HG02610 (cell line): ENCODE data around the gene TPST1.
"Not testable (repeated sequence)": the region's sequence is repeated elsewhere in the genome, so short reads cannot be mapped to it uniquely, and the experiment has no call there.

Experiments used
- ATAC-seq: cut with Tn5 transposase; IDR thresholded peaks from one replicate; pipeline ENCODE4 v1.9.1; 2021; ENCODE audit warnings: mild to moderate bottlenecking, moderate library complexity; ENCODE audit not compliant: unreplicated experiment

Gene TPST1

DNA sequence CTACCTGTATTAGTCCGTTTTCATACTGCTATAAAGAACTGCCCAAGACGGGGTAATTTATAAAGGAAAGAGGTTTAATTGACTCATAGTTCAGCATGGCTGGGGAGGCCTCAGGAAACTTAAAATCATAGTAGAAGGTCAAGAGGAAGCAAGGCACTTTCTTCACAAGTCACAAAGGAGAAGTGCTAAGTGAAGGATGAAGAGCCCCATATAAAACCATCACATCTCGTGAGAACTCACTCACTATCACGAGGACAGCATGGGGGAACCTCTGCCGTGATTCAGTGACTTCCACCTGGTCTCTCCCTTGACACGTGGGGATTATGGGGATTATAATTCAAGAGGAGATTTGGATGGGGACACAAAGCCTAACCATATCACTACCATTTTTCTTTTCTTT lies 119.9 kb downstream of the TPST1 start:
- not testable (repeated sequence) for ATAC-seq

DNA sequence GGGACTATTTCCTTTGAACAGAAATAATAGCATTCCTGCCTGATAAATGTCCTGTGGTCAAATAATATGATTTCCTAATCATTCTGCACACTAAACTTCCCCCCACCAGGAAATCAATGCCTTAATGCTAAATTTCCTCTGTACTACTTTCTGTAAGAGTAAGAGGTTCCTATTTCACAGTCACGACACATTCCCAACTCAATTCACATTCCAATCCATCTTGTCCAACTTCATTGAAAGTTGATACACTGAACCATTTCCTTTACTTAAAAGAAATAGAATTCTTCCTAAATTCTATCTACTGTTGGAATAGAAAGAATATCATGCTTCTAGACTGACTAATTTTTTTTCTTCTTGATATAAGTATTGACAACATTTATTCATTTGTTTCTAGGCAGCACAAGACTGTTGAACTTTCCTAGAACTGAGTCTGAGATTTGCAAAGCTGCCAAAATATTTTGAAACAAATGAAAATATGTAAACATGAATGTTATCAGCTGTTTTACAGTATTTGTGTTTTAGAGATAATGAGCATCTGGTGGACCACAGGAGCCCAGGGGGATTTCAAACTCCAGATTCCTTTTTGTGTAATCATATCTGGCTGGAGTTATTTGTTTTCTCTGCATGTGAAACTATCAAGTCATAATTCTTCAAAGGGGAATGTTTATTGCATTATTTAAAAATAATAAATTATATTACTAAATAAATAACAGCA lies 121.5 kb downstream of the TPST1 start:
- ATAC-seq = no peak

DNA sequence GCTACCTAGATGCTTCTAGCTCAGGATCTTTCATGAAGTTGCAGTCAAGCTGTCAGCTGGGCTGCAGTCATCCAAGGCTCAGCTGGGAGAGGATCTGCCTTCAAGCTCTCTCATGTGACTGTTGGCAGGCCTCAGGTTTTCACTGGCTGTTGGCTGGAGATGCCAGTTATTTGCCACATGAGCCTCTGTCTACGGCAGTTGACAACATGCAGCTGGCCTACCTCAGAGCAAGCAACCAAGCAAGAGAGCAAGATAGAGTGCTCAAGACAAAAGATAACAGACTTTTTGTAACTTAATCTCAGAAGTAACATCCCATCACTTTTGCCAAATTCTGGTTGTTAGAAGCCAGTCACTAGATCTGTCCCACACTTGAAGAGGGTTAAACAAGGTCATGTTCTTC lies 125.8 kb downstream of the TPST1 start:
- ATAC-seq = no peak

DNA sequence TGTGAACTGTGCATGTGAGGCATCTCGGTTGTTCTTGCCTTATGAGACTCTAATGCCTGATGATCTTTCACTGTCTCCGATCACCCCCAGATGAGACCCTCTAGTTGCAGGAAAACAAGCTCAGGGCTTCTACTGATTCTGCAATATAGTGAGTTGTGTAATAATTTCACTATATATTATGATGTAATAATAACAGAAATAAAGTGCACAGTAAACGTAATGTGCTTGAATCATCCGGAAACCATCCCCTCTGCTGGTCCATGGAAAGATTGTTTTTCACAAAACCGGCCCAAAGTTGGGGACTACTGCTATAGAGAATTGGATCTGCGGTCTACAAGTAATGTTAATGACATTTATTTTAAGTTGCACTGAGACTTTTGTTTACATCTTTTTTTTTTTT lies 126.7 kb downstream of the TPST1 start:
- no peak for ATAC-seq

DNA sequence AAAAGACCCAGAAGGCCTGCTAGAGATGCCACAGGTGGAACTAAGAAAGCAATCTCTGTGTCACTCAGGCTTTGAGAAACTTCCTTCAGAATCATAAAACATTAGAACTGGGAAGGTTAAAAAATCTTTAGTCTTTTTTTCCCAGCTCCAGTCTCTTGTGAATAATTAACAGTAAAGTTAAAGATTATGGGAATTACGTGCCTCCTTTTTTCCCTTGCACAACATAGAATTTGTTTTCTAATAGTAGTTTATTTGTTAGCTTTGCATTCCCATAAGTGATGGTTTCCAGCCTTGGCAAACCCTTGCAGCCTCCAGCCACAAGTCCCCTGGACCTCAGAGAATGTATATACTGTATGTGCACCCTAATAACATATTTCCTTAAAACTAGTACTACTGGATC lies 128.3 kb downstream of the TPST1 start:
- no peak for ATAC-seq

DNA sequence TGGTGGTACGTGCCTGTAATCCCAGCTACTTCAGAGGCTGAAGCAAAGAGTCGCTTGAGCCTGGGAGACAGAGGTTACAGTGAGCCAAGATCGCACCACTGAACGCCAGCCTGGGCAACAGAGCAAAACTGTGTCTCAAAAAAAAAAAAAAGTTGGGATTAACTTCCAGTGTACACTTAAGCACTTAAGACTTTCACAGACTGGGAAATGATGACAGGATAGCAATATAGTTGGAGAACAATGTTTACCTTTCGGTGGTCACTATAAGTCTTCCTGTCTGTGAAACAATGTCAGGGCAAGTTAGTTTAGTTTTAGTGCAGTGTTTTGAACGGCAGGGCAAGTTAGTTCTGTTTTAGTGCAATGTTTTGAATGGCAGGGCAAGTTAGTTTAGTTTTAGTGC lies 130.2 kb downstream of the TPST1 start:
- ATAC-seq = no peak

DNA sequence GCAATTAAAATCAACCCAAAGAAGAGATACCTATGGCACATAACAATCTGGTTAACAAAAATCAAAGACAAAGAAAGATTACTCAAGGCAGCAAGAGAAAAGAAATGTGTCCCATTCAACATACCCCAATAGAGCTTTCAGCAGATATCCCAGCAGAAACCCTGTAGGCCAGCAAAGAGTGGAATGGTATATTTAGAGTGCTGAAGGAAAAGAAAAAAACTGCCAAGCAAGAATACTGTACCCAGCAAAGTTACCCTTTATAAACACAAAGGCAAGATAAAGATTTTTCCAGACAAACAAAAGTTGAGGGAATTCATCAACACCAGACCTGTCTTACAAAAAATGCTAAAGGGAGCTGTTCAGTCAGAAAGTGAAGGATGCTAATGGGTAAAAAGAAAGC lies 131.6 kb downstream of the TPST1 start:
- no peak for ATAC-seq

DNA sequence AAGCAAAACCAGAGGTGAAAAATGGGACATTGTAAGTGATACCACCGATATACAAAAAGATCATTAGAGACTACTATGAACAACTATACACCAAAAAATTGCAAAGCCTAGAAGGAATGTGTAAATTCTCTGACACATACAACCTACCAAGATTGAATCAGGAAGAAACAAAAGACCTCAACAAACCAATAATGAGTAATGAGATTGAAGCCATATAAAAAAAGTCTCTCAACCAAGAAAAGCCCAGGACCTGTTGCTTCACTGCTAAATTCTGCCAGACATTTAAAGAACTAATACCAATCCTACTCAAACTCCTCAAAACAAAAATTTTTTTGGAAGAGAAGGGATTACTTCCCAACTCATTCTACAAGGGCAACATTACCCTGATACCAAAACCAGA lies 134.0 kb downstream of the TPST1 start:
- no peak for ATAC-seq

DNA sequence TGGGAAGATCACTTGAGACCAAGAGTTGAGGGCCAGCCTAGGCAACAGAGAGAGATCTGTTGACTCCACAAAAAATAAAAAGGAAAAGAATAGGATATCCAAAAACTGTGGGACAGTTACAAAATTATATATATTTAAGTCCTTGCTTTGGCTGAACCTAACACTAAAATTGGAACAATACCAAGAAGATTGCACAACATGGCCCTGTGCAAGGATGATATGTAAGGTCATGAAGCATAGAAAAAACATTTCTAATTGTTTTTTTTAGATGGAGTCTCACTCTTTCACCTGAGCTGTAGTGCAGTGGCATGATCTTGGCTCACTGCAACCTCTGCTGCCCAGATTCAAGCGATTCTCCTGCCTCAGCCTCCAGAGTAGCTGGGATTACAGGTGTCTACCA lies 139.0 kb downstream of the TPST1 start:
- ATAC-seq = no peak

DNA sequence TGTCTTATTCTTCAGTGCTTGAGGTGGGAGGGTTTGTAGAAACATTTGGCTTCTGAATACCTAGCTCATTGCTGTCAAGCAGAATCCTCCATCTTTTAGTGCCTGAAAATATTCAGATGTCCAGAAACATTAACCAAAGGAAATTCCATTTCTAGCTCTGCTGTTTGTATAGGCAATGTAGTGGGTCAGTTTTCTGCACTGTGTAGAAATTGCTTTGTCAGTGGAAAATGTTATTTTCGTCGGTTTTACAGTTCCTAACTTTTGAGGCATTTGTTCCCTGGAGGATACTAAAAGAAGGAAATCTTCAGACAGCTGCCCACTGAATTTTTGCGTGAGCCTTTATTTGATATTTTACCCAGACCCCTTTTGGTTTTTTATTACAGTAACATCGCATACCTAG lies 143.4 kb downstream of the TPST1 start:
- no peak for ATAC-seq

DNA sequence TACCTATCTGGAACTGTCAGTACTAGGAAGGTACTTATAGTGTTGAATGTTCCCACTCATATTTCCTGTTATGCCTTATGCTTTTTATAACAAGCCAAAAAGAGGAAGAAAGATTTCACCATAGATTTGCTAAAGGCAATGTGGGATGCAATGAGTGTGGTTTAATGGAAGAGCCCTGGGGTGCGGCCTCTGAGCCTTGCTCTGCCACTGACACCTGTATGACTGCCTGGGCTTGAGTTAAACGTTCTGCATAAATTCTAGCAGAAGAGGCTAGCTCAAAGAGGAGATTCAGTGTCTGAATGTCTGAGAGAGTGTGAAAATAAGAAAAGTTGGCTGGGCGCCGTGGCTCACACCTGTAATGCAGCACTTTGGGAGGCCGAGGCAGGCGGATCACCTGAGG lies 143.8 kb downstream of the TPST1 start:
- ATAC-seq = no peak

DNA sequence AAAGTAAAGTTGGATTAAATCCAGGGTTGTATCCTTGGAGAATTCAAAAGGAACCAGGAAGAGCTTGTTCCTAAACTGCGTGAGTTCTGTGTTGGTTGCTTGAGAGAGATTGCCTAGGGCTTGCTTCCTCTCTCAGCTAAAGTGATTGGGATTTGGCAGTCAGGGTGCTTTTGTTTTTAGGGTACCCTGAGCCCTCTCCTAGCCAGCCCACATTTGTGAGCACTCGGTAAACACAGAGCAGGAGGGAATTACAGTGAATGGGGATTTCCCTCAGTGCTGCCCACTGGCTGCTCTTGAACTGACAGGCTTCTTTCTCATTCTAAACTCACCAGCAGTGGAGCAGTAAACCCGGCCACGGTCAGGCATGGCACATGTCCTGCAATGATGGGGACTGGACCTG lies 146.9 kb downstream of the TPST1 start:
- ATAC-seq = no peak

DNA sequence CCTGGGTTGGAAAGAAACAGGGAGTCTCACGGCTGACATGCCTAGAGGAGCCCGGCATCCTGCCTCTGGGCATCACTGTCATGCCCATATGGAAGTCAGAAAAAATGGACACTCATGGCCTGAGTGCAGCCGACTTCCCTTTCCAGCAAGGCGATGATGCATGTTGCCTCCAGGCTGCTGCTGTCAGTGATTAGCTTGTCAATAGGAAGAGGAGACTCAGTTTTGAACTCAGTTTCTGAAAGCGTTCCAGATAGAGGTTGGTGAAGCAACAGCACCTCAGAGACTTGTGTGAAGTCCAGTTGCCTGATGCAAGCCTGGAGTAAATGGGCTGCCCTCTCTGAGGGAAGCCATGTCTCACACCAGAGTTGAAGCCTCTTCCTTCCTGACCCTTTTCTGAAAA lies 148.4 kb downstream of the TPST1 start:
- ATAC-seq = no peak

DNA sequence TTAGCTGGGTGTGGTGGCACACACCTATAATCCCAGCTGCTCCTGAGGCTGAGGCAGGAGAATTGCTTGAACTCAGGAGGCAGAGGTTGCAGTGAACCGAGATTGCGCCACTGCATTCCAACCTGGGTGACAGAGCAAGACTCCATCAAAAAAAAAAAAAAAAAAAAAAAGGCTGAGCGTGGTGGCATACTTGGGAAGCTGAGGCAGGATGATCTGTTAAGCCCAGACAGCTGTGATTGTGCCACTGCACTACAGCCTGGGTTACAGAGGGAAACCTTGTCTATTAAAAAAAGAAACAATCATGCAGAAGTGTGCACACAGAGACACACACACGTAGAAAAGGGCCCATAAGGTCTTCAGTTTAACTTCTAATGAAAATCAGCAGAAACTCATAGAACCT lies 150.6 kb downstream of the TPST1 start:
- ATAC-seq = no peak

DNA sequence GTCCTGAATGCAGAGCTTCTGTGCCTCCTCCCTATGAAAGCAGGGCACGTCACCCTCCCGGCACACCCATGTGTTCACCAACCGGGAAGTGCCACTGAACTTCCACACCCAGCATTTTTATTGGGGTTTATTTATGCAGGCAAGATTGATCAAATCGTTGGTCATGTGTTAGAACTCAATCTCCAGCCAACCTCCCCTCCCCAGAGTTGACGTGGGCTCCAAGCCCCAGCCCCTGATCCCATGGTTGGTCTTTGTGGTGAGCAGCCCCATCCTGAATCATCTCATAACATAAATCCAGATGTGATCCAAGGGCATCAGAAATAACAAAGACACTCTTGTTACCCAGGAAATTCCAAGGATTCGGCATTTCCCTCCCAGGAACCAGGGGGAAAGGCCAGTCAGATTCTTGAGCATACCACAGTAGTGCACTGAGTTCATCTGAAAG lies 151.2 kb downstream of the TPST1 start:
- no peak for ATAC-seq

DNA sequence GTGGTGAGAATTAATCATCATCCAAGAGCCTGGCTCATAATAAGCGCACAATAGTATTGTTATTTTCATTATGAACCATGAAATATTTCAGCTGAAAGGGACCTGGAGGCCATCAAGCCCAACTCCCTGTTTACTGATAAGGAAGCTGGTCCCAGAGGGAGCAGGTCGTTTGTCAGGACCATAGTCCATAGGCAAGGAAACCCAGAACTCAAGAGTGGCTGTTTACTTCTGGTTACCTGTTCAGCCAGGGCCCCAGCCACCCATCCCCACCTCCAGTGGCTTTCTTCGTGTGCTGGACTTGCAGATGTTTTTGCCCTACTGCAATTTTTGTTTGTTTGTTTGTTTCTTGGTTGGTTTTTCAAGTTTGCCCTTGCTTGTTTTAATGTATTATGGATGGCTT lies 152.0 kb downstream of the TPST1 start:
- ATAC-seq = no peak

DNA sequence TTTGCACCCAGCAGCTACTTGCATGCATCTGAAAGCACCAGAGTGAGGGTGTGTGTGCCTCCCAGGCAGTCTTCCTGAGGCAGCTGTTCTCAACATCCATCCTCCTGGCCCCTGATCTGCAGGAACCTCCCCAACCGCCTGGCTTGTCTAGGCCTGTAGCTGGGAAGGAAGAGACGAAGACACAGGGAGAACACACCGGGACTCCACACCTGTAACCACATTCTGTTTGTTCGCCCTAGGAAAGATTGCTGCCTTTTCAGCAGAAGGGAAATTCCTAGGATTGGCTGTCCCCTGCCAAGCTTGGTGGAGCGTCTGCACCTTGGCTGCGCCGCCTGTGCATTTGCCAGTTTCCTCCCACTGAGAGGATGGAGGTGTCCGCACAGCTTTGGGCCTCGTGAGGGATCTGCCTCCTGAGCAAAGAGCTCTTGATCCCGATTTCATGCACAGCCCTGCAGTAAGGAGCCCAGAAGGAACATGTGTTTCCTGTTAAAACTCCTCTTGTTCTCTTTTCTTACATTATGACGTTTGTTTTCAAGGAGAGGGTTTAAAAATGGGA lies 154.6 kb downstream of the TPST1 start:
- no peak for ATAC-seq

DNA sequence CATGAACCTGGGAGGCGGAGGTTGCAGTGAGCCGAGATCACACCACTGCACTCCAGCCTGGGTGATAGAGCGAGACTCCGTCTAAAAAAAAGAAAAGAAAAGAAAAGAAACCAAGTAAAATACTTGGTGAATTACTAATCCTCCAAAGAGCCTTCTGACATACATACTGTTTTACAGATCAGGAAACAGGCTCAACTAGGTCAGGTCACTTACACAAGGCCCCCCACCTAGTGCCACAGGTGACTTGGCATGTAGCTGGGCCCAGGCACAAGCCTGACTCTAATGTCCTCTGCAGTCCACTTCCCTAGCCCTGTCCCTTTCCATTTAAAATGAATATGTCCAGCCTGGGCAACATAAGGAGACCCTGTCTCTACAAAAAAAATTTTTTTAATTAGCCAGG lies 157.0 kb downstream of the TPST1 start:
- no peak for ATAC-seq

DNA sequence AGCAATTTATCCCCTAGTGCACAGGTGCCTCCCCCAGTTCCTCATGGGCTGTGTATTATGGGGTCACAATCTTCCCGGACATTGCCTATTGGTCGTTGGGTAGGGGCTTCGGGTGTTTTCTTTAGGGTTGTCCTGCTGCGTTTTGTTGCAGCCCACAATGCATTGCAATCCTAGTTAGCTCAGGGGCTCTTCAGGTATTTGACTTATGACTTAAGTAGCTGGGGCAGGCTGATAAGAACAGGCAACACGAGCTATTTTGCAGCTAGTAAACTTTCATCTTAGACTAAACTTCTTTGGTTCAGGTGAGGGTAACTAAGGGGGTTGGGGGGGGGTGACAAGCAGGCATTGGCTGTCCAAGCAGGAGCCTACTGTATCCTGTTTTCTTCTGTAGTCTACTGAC lies 158.5 kb downstream of the TPST1 start:
- no peak for ATAC-seq

DNA sequence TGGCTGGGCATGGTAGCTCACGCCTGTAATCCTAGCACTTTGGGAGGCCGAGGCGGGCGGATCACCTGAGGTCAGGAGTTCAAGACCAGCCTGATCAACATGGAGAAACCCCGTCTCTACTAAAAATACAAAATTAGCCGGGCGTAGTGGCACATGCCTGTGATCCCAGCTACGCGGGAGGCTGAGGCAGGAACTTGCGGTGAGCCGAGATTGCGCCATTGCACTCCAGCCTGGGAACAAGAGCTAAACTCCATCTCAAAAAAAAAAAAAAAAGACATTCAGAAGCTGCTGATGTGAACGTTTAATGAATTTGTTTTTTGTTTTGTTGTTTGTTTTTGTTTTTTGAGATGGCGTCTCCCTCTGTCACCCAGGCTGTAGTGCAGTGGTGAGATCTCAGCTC lies 159.9 kb downstream of the TPST1 start:
- not testable (repeated sequence) for ATAC-seq

DNA sequence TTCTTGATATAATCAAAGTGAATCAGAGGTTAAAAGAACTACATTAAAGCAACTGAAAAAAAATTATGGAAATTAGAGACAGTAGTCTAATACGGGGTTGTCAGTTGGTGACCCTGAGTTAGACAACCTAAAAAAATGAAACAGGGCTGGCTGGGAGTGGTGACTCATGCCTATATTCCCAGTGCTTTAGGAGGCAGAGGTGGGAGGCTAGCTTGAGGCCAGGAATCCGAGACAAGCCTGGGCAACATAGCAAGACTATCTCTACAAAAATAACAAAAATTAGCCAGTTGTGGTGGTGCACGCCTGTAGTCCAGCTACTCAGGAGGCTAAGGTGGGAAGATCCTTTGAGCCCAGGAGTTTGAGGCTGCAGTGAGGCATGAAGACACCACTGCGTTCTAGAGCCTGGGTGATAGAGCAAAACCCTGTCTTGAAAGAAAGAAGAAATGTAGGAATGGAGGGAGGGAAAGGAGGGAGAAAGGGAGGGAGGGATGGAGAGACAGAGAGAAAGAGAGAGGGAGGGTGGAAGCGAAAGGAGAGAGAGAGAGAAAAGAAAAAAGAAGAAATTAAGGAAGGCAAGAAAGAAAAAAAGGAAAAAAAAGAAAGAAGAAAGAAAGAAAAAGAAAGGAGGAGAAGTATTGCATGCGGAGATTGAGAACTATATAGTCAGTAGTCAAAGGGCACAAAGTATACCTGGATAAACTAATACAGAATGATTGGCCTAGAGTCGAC lies 166.1 kb downstream of the TPST1 start:
- no peak for ATAC-seq

DNA sequence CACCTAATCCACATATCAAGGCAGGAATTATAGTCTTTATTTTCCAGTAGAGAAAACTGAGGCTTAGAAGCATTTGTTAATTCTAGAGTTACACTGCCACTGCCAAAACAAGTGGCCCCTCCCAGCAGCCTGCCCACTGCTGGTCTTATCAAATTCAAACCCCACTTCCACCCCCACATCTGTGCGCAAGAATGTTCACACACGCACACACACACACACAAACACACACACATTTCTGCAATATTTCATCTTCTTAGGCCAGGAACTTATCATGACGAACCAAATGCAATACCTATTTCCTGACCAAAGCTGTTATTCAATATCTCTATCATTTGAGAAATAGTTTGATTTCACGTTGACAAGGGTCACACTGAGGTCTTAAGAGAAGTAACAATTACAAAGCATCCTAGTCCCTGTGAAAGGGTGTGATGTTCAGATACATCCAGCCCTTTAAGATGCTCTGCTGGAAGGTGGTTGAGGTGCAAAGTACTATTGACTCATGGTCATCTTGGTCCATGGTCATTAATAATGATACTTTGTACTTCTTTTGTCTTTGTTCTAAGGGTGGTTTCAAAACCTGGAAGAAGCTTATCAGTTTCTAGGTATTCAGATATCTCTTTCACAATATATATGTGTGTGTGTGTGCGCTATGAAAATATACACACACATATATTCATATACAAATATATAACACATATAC lies 169.2 kb downstream of the TPST1 start:
- not testable (repeated sequence) for ATAC-seq
